OCI-LY3 (cell line): ENCODE measurements around the gene ZMIZ1.

Experiments
- H2AFZ ChIP-seq: fragments of 200-600, 300-600 bp; shearing (Covaris generic); 2 replicates; pipeline ENCODE4 v1.6.0; 2014; ENCODE audit warnings: antibody characterized with exemption, low read depth, low read length
- H3K27ac ChIP-seq: fragments of 200-600, 300-600 bp; sonication (generic); 2 replicates; pipeline ENCODE4 v1.5.1; 2014; ENCODE audit warnings: mild to moderate bottlenecking, low read length, moderate library complexity, mixed read lengths
- H3K27me3 ChIP-seq: fragments of 200-600, 300-600 bp; sonication (generic); 2 replicates; pipeline ENCODE4 v1.6.1; 2014; ENCODE audit warnings: low read depth, low read length, mixed read lengths
- H3K36me3 ChIP-seq: fragments of 200-600, 300-600 bp; sonication (generic); replicated peaks from 2 replicates; pipeline ENCODE3; 2014; ENCODE audit warnings: low read depth, low read length, mixed read lengths
- H3K4me1 ChIP-seq: fragments of 300-600, 200-600 bp; sonication (generic); 2 replicates; pipeline ENCODE4 v1.6.1; 2014; ENCODE audit warnings: low read length, mixed read lengths
- H3K4me2 ChIP-seq: fragments of 200-600, 300-600 bp; sonication (generic); 2 replicates; pipeline ENCODE4 v1.6.1; 2014; ENCODE audit warnings: low read length, mixed read lengths
- H3K4me3 ChIP-seq: fragments of 300-600, 200-600 bp; sonication (generic); 2 replicates; pipeline ENCODE4 v1.5.1; 2014; ENCODE audit warnings: antibody characterized with exemption, mild to moderate bottlenecking, low read length, moderate library complexity
- H3K79me2 ChIP-seq: fragments of 300-600, 200-600 bp; shearing (Covaris generic); 2 replicates; pipeline ENCODE4 v1.6.1; 2014; ENCODE audit warnings: mild to moderate bottlenecking, low read length, mixed read lengths
- H3K9ac ChIP-seq: fragments of 300-600, 200-600 bp; shearing (Covaris generic); 2 replicates; pipeline ENCODE4 v1.6.0; 2014; ENCODE audit warnings: mild to moderate bottlenecking, low read length, moderate library complexity
- H3K9me3 ChIP-seq: fragments of 200-600, 300-600 bp; shearing (Covaris generic); 2 replicates; pipeline ENCODE4 v1.6.1; 2014; ENCODE audit warnings: low read length, mixed read lengths; ENCODE audit not compliant: insufficient read depth
- H4K20me1 ChIP-seq: fragments of 200-600, 300-600 bp; sonication (generic); 2 replicates; pipeline ENCODE4 v1.6.1; 2016; ENCODE audit warnings: low read length, mixed read lengths; ENCODE audit not compliant: insufficient read depth
- CTCF ChIP-seq: fragments of 200-600, 300-600 bp; sonication (generic); IDR thresholded peaks from 2 replicates; pipeline ENCODE4 v1.5.1; 2014; ENCODE audit warnings: antibody characterized with exemption, low read length, low read depth
- EZH2phosphoT487 ChIP-seq: fragments of 200-600 bp; shearing (Covaris generic); IDR thresholded peaks from 2 replicates; pipeline ENCODE4 v1.6.1; 2018; ENCODE audit warnings: antibody characterized with exemption, mixed run types, low read depth

Gene ZMIZ1

GRCh38 chr10:79201706-79202105 lies 132.9 kb downstream of the ZMIZ1 start:
- H3K9ac ChIP-seq: no peak overlapping the region
- H4K20me1 ChIP-seq: no peaks in the 10 kb centered on the region
- TF ChIP-seq CTCF: no peak
- no peak for TF ChIP-seq EZH2phosphoT487
- no peaks in the 10 kb centered on the region for H3K36me3 ChIP-seq
- no peaks in the 10 kb centered on the region for H3K9me3 ChIP-seq
- H2AFZ ChIP-seq: no peak overlapping the region
- no peaks in the 10 kb centered on the region for H3K27me3 ChIP-seq
- H3K4me1 ChIP-seq: peaks cover 11% of the 10 kb centered on the region
- H3K4me3 ChIP-seq: no peak overlapping the region
- H3K27ac ChIP-seq: no peak overlapping the region
- H3K79me2 ChIP-seq: no peaks in the 10 kb centered on the region
- no peak overlapping the region for H3K4me2 ChIP-seq

GRCh38 chr10:79202188-79203013 lies 133.6 kb downstream of the ZMIZ1 start:
- Histone ChIP-seq H3K4me3 (no peak overlapping the region), H3K9me3 (no peaks in the 10 kb centered on the region), H3K36me3 (no peaks in the 10 kb centered on the region), H3K4me1 (peaks cover 11% of the 10 kb centered on the region), H3K79me2 (no peaks in the 10 kb centered on the region), H3K4me2 (no peak overlapping the region), H3K27me3 (no peaks in the 10 kb centered on the region), H4K20me1 (no peaks in the 10 kb centered on the region), H3K27ac (no peak overlapping the region), H3K9ac (no peak overlapping the region), H2AFZ (no peak overlapping the region)
- TF ChIP-seq EZH2phosphoT487 (no peak), CTCF (peak; percentile 58)

GRCh38 chr10:79203014-79203644 lies 134.4 kb downstream of the ZMIZ1 start:
- no peak overlapping the region for H3K27ac ChIP-seq
- no peaks in the 10 kb centered on the region for H3K27me3 ChIP-seq
- no peaks in the 10 kb centered on the region for H3K36me3 ChIP-seq
- H3K4me3 ChIP-seq: no peak overlapping the region
- H3K9ac ChIP-seq: no peak overlapping the region
- no peaks in the 10 kb centered on the region for H3K9me3 ChIP-seq
- TF ChIP-seq CTCF (no peak), EZH2phosphoT487 (no peak)
- no peak overlapping the region for H2AFZ ChIP-seq
- H3K4me2 ChIP-seq: 0 out of 2 replicates have a peak overlapping the region, but pooled peaks have one; percentile 5
- H4K20me1 ChIP-seq: no peaks in the 10 kb centered on the region
- no peaks in the 10 kb centered on the region for H3K79me2 ChIP-seq
- peaks cover 11% of the 10 kb centered on the region for H3K4me1 ChIP-seq

- Histone ChIP-seq H3K4me2 (peak overlapping the region; percentile 5; the same call in 1 of the 2 replicates), H2AFZ (no peak overlapping the region), H3K9me3 (no peaks in the 10 kb centered on the region), H3K4me3 (no peak overlapping the region), H3K27me3 (no peaks in the 10 kb centered on the region), H3K9ac (no peak overlapping the region), H3K27ac (no peak overlapping the region), H3K36me3 (no peaks in the 10 kb centered on the region), H3K79me2 (no peaks in the 10 kb centered on the region), H4K20me1 (no peaks in the 10 kb centered on the region), H3K4me1 (peaks cover 11% of the 10 kb centered on the region)
- TF ChIP-seq CTCF (no peak), EZH2phosphoT487 (no peak)
Observed at GRCh38 chr10:79203833-79204232, 135.1 kb downstream of the ZMIZ1 start.
